Calu3 (cell line): ENCODE results near the gene GNG8. TPM values are rescaled to one million over a fixed set of nuclear protein-coding genes. Genes with fewer than 3 reads are reported as not detected.
A peak's percentile ranks its signal among the peaks of the same experiment; 100 is the strongest.

Experiments
- BruUV-seq: library from RNA; stranded (reverse); fragments of 400-500 nt; replicated peaks from 2 replicates; lab custom pipeline; 2021; lab: Mats Ljungman, UMichigan
- CTCF ChIA-PET: fragments of 300-600 bp; sonication (Branson Sonifier 250); formaldehyde crosslinking; loops from one replicate; lab custom pipeline; 2022; ENCODE audit warnings: antibody characterized with exemption; lab: Charles Lee
- DNase-seq: peaks from one replicate; pipeline ENCODE4 v3.0.0; 2022
- H3K27ac Mint-ChIP-seq: one replicate; pipeline ENCODE4 v1.8.0; 2022; ENCODE audit warnings: mixed read lengths; ENCODE audit not compliant: unreplicated experiment
- H3K27me3 Mint-ChIP-seq: one replicate; pipeline ENCODE4 v1.8.0; 2022; ENCODE audit warnings: mixed read lengths; ENCODE audit not compliant: unreplicated experiment
- H3K36me3 Mint-ChIP-seq: one replicate; pipeline ENCODE4 v1.8.0; 2022; ENCODE audit warnings: mild to moderate bottlenecking, moderate library complexity, mixed read lengths; ENCODE audit not compliant: insufficient read depth, unreplicated experiment
- H3K4me1 Mint-ChIP-seq: one replicate; pipeline ENCODE4 v1.8.0; 2022; ENCODE audit warnings: mild to moderate bottlenecking, low read depth, mixed read lengths; ENCODE audit not compliant: unreplicated experiment
- H3K4me3 Mint-ChIP-seq: one replicate; pipeline ENCODE4 v1.8.0; 2022; ENCODE audit warnings: mild to moderate bottlenecking, low read depth, moderate library complexity, mixed read lengths; ENCODE audit not compliant: unreplicated experiment
- H3K9me3 Mint-ChIP-seq: one replicate; pipeline ENCODE4 v1.8.0; 2022; ENCODE audit warnings: low read depth, mixed read lengths; ENCODE audit not compliant: unreplicated experiment
- intact Hi-C: fragments of 100-400 bp; cut with micrococcal nuclease; formaldehyde crosslinking; loops from one replicate; pipeline ENCODE4 v1.10.0; 2022; ENCODE audit not compliant: unreplicated experiment
- total RNA-seq: library from RNA; stranded (reverse); gene quantifications from 2 replicates; pipeline ENCODE4 v1.2.3, GENCODE V29; 2022
- TF ChIP-seq, protein P1 (sequence below): fragments of 200-600 bp; IDR thresholded peaks from one replicate; pipeline ENCODE4 v1.8.0; 2022; ENCODE audit warnings: antibody characterized with exemption; ENCODE audit not compliant: unreplicated experiment

The GNG8 gene
- total RNA-seq, 1 experiment from 2014 or later: not detected

- Mint-ChIP-seq H3K4me3 (no peak overlapping the region), H3K36me3 (peaks cover 6% of the 10 kb centered on the region), H3K27me3 (peaks cover 36% of the 10 kb centered on the region), H3K9me3 (no peaks in the 10 kb centered on the region), H3K27ac (no peak overlapping the region), H3K4me1 (peaks cover 9% of the 10 kb centered on the region)
- CTCF ChIA-PET: interaction anchor here (1.7 to 9.8 kb wide), 2 partner anchors 10 to 46 kb away, joined by 6 to 121 read pairs; partner anchors contain the start of gene DACT3
- DNase-seq: no peak
- no TSS peak for BruUV-seq
- intact Hi-C loops: no loop called here
- TF ChIP-seq, protein P1, sequence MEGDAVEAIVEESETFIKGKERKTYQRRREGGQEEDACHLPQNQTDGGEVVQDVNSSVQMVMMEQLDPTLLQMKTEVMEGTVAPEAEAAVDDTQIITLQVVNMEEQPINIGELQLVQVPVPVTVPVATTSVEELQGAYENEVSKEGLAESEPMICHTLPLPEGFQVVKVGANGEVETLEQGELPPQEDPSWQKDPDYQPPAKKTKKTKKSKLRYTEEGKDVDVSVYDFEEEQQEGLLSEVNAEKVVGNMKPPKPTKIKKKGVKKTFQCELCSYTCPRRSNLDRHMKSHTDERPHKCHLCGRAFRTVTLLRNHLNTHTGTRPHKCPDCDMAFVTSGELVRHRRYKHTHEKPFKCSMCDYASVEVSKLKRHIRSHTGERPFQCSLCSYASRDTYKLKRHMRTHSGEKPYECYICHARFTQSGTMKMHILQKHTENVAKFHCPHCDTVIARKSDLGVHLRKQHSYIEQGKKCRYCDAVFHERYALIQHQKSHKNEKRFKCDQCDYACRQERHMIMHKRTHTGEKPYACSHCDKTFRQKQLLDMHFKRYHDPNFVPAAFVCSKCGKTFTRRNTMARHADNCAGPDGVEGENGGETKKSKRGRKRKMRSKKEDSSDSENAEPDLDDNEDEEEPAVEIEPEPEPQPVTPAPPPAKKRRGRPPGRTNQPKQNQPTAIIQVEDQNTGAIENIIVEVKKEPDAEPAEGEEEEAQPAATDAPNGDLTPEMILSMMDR: no peak
Measured at GRCh38 chr19:46615966-46616365, 20.0 kb downstream of the GNG8 start.

DNA sequence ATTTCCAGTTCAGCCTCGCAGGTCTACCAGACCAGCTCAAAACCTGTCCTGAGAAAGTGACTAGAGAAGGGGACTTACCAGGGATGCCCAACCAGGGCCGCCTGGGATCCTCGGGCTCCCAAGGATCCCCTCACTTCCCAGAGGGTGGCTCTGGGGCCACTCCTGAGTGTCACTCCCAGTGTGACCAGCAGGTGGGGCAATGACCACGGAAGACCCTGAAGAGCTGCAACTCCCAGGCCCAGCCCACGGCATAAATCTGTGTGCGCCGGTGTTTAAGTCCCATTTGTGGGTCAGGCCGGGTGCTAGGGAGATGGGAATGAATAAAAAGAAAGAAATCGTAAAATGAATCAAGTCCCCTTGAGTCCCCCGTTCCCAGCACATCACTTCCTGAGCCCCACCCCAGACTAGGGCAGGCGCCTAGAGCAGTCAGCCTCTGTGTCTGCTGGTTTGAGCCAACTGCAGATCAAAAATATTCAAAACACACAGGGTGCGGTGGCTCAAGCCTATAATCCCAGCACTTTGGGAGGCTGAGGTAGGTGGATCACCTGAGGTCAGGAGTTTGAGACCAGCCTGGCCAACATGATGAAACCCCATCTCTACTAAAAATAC lies 21.8 kb downstream of the GNG8 start:
- no peaks in the 10 kb centered on the region for H3K9me3 Mint-ChIP-seq
- H3K4me3 Mint-ChIP-seq: no peak overlapping the region
- intact Hi-C loops: loop anchor here (1.0 kb wide), 1 partner anchor 48 kb away; no protein-coding TSS in a partner anchor
- TF ChIP-seq, protein P1: peak; percentile 89
- no peak overlapping the region for H3K27ac Mint-ChIP-seq
- no TSS peak for BruUV-seq
- peak; percentile 92 for DNase-seq
- peaks cover 19% of the 10 kb centered on the region for H3K36me3 Mint-ChIP-seq
- peaks cover 18% of the 10 kb centered on the region for H3K27me3 Mint-ChIP-seq
- peaks cover 9% of the 10 kb centered on the region for H3K4me1 Mint-ChIP-seq
- CTCF ChIA-PET: interaction anchor here (0.6 to 9.8 kb wide), 7 partner anchors 13 to 216 kb away, joined by 3 to 121 read pairs (median 3); partner anchors contain the start of genes CALM3 and DACT3

DNA sequence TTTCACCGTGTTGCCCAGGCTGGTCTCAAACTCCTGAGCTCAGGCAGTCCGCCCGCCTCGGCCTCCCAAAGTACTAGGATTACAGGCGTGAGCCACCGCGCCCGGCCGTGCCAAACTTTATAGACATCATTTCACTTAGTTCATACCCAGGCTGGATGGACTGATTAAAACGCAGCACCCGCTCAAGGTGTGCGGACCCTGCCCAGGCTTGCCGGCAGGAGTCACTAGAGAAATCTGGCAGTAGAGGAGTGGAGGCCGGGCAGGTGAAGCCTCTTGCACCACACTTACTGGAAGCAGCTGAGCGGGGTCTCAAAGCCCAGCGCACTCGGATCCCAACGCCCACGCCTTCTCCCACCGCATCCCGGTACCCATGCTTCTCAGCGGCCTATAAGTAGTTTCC lies 22.5 kb downstream of the GNG8 start:
- BruUV-seq: no TSS peak
- no peak overlapping the region for H3K4me3 Mint-ChIP-seq
- no peaks in the 10 kb centered on the region for H3K9me3 Mint-ChIP-seq

GRCh38 chr19:46611776-46612175 lies 24.2 kb downstream of the GNG8 start:
- peaks cover 4% of the 10 kb centered on the region for H3K4me1 Mint-ChIP-seq
- intact Hi-C loops: no loop called here
- TF ChIP-seq, protein P1: no peak
- no TSS peak for BruUV-seq
- no peaks in the 10 kb centered on the region for H3K9me3 Mint-ChIP-seq
- DNase-seq: no peak
- no peak overlapping the region for H3K4me3 Mint-ChIP-seq
- H3K36me3 Mint-ChIP-seq: peaks cover 21% of the 10 kb centered on the region
- H3K27me3 Mint-ChIP-seq: peaks cover 9% of the 10 kb centered on the region
- H3K27ac Mint-ChIP-seq: no peak overlapping the region
- CTCF ChIA-PET: interaction anchor here (1.2 to 9.8 kb wide), 2 partner anchors 9 to 50 kb away, joined by 3 to 121 read pairs; partner anchors contain the start of gene DACT3

More for the DNA sequence above, 22.5 kb downstream of the GNG8 start:
- peaks cover 13% of the 10 kb centered on the region for H3K27me3 Mint-ChIP-seq
- TF ChIP-seq, protein P1: no peak
- peaks cover 9% of the 10 kb centered on the region for H3K4me1 Mint-ChIP-seq
- peaks cover 23% of the 10 kb centered on the region for H3K36me3 Mint-ChIP-seq
- no peak for DNase-seq
- CTCF ChIA-PET: interaction anchor here (1.0 to 9.8 kb wide), 5 partner anchors 12 to 212 kb away, joined by 3 to 121 read pairs (median 7); partner anchors contain the start of genes CALM3 and DACT3
- no peak overlapping the region for H3K27ac Mint-ChIP-seq
- intact Hi-C loops: no loop called here
